Body of pancreas (tissue), 4 donors: ENCODE measurements around the gene TLNRD1. TPM values are rescaled to one million over a fixed set of nuclear protein-coding genes. Genes with fewer than 3 reads are reported as not detected.

ENCODE experiments used
- ATAC-seq: fragments of 150-250 bp; one replicate; pipeline ENCODE4 v1.9.1; 2016
- DNase-seq, 4 donors: peaks; one replicate each; pipeline ENCODE4 v3.0.0-alpha.2; 2019
- H3K27ac ChIP-seq, 4 donors: fragments of 200-600 bp; sonication (generic); 1 replicate in 3 of 4; 2 replicates in 1 of 4; pipeline versions ENCODE4 v1.5.1 to v1.6.1; 2016 to 2019; ENCODE audit warnings: mild to moderate bottlenecking in 1 of 4, mixed read lengths in 1 of 4, moderate library complexity in 1 of 4
- H3K27me3 ChIP-seq, 2 donors: fragments of 200-600 bp; sonication (generic); one replicate each; pipeline ENCODE4 v1.6.0; 2016; ENCODE audit warnings: mild to moderate bottlenecking in 1 of 2
- H3K36me3 ChIP-seq, 2 donors: fragments of 200-600 bp; sonication (generic); replicated peaks in 1 of 2; 2 replicates each; pipeline ENCODE4 v1.5.1; 2016; ENCODE audit warnings: low read depth in 2 of 2; ENCODE audit not compliant: insufficient read depth in 1 of 2
- H3K4me1 ChIP-seq: fragments of 200-600 bp; sonication (generic); one replicate; pipeline ENCODE4 v1.6.0; 2016
- H3K4me3 ChIP-seq, 2 donors: fragments of 200-600 bp; sonication (generic); 1 replicate in 1 of 2; 2 replicates in 1 of 2; pipeline ENCODE4 v1.5.1; 2016 to 2019
- H3K9me3 ChIP-seq, 3 donors: fragments of 200-600 bp; sonication (generic); 1 replicate in 2 of 3; 2 replicates in 1 of 3; pipeline ENCODE4 v1.5.1; 2016
- CTCF ChIP-seq, 7 experiments: fragments of 450-650 bp in 4 of 7; fragments of 200-600 bp in 3 of 7; sonication (generic) in 3 of 7; IDR thresholded peaks; one replicate each; pipeline ENCODE4 v1.5.1; 2016 to 2019; ENCODE audit warnings: antibody characterized with exemption in 7 of 7
- POLR2A ChIP-seq, 3 donors: fragments of 450-650 bp; IDR thresholded peaks; one replicate each; pipeline ENCODE4 v1.6.1; 2016; ENCODE audit warnings: antibody characterized with exemption in 3 of 3, mild to moderate bottlenecking in 2 of 3
- WGBS, 2 donors: methylation state at CpG; one replicate each; pipeline ENCODE4 v1.1.5; 2017; 5-methylcytosine and 5-hydroxymethylcytosine counted together
- intact Hi-C: fragments of 100-400 bp; cut with DNase I; formaldehyde crosslinking; loops from one replicate; pipeline ENCODE4 v1.15.1; 2023
- total RNA-seq, 2 donors: library from RNA; depleted of rRNA; stranded (reverse); fragments of >200 nt; gene quantifications; one replicate each; pipeline ENCODE4 v1.1.0, GENCODE V29; 2016

Gene TLNRD1
- total RNA-seq, 2 donors from 2014 or later: 22.6 to 44.8 TPM

GRCh38 chr15:81043281-81043934, 42.7 kb downstream of the TLNRD1 start:
- H3K27me3 ChIP-seq: no peaks in the 10 kb centered on the region
- intact Hi-C loops: no loop called here
- H3K27ac ChIP-seq: no peak overlapping the region
- no peak for ATAC-seq
- DNase-seq: no peak
- peaks cover 12% of the 10 kb centered on the region for H3K4me1 ChIP-seq
- WGBS, 2 donors: 86 to 91% methylated on average over 2 of the region's 2 CpGs
- no peak overlapping the region for H3K4me3 ChIP-seq
- H3K36me3 ChIP-seq: no peaks in the 10 kb centered on the region
- H3K9me3 ChIP-seq: no peaks in the 10 kb centered on the region
- TF ChIP-seq CTCF (IDR thresholded peaks at IDR 0.05) (no peak), POLR2A (IDR thresholded peaks at IDR 0.05) (no peak)

- intact Hi-C loops: no loop called here
- no peak overlapping the region for H3K4me3 ChIP-seq
- DNase-seq (no peak), ATAC-seq (no peak)
- TF ChIP-seq POLR2A (IDR thresholded peaks at IDR 0.05) (no peak), CTCF (IDR thresholded peaks at IDR 0.05) (no peak)
- WGBS, 2 donors: 79 to 91% methylated on average over 6 of the region's 6 CpGs
- H3K36me3 ChIP-seq: no peaks in the 10 kb centered on the region
- H3K27ac ChIP-seq: no peak overlapping the region
- H3K27me3 ChIP-seq: no peaks in the 10 kb centered on the region
- peaks cover 5% of the 10 kb centered on the region for H3K4me1 ChIP-seq
- H3K9me3 ChIP-seq: no peaks in the 10 kb centered on the region
These were observed 43.3 kb downstream of the TLNRD1 start for GRCh38 chr15:81043935-81044575.

GRCh38 chr15:81046290-81046689, 45.6 kb downstream of the TLNRD1 start:
- Histone ChIP-seq H3K27me3 (no peaks in the 10 kb centered on the region), H3K4me1 (no peaks in the 10 kb centered on the region), H3K4me3 (no peak overlapping the region), H3K9me3 (no peaks in the 10 kb centered on the region), H3K36me3 (no peaks in the 10 kb centered on the region), H3K27ac (no peak overlapping the region)
- WGBS, 2 donors: 92 to 96% methylated on average over 2 of the region's 2 CpGs
- ATAC-seq: no peak
- TF ChIP-seq POLR2A (IDR thresholded peaks at IDR 0.05): no peak
- TF ChIP-seq CTCF (IDR thresholded peaks at IDR 0.05): no peak
- no peak for DNase-seq
- intact Hi-C loops: no loop called here

- Histone ChIP-seq H3K27me3 (no peaks in the 10 kb centered on the region), H3K9me3 (no peaks in the 10 kb centered on the region), H3K4me1 (no peaks in the 10 kb centered on the region), H3K36me3 (no peaks in the 10 kb centered on the region), H3K4me3 (no peak overlapping the region), H3K27ac (no peak overlapping the region)
- TF ChIP-seq CTCF (IDR thresholded peaks at IDR 0.05): no peak
- no peak for TF ChIP-seq POLR2A (IDR thresholded peaks at IDR 0.05)
- 93 to 98% methylated on average over 3 of the region's 3 CpGs for WGBS, 2 donors
- no peak for DNase-seq
- intact Hi-C loops: no loop called here
- ATAC-seq: no peak
These were observed 47.2 kb downstream of the TLNRD1 start for GRCh38 chr15:81047928-81048327.

GRCh38 chr15:81049835-81050234, 49.1 kb downstream of the TLNRD1 start:
- 62 to 86% methylated on average over 4 of the region's 4 CpGs for WGBS, 2 donors
- no peak overlapping the region for H3K27ac ChIP-seq
- intact Hi-C loops: no loop called here
- H3K27me3 ChIP-seq: no peaks in the 10 kb centered on the region
- DNase-seq: no peak
- H3K4me3 ChIP-seq: no peak overlapping the region
- no peak for ATAC-seq
- no peaks in the 10 kb centered on the region for H3K36me3 ChIP-seq
- no peak for TF ChIP-seq POLR2A (IDR thresholded peaks at IDR 0.05)
- no peak for TF ChIP-seq CTCF (IDR thresholded peaks at IDR 0.05)
- H3K4me1 ChIP-seq: no peaks in the 10 kb centered on the region
- H3K9me3 ChIP-seq: no peaks in the 10 kb centered on the region
